Mononuclear cell (primary cell): ENCODE data around the gene CNGB1. TPM values are rescaled to one million over a fixed set of nuclear protein-coding genes. Genes with fewer than 3 reads are reported as not detected.
"Not testable (repeated sequence)": the region's sequence is repeated elsewhere in the genome, so short reads cannot be mapped to it uniquely, and the experiment has no call there.

Source experiments
- H3K27me3 ChIP-seq: 2 replicates; pipeline ENCODE4 v1.6.0; 2011; ENCODE audit warnings: low read length, control low read depth; ENCODE audit not compliant: insufficient read depth
- H3K4me1 ChIP-seq: 2 replicates; pipeline ENCODE4 v1.5.1; 2011; ENCODE audit warnings: mild to moderate bottlenecking, low read length, control low read depth; ENCODE audit not compliant: insufficient read depth
- H3K4me3 ChIP-seq: 2 replicates; pipeline ENCODE4 v1.5.1; 2011; ENCODE audit warnings: mild to moderate bottlenecking, low read length, moderate library complexity
- H3K9me3 ChIP-seq: 2 replicates; pipeline ENCODE4 v1.5.1; 2011; ENCODE audit warnings: low read depth, mild to moderate bottlenecking, control low read depth, low read length
- total RNA-seq: library from RNA; depleted of rRNA; stranded (reverse); fragments of >200 nt; gene quantifications from one replicate; pipeline ENCODE4 v1.2.3, GENCODE V29; 2012

The CNGB1 gene
- total RNA-seq, 1 donor = not detected

- no peak overlapping the region for H3K4me3 ChIP-seq
- no peaks in the 10 kb centered on the region for H3K9me3 ChIP-seq
- no peaks in the 10 kb centered on the region for H3K27me3 ChIP-seq
- H3K4me1 ChIP-seq = no peaks in the 10 kb centered on the region
Observed at GRCh38 chr16:57906382-57907316, 64.3 kb downstream of the CNGB1 start.

- Histone ChIP-seq H3K4me1 (no peaks in the 10 kb centered on the region), H3K9me3 (no peaks in the 10 kb centered on the region), H3K4me3 (no peak overlapping the region), H3K27me3 (no peaks in the 10 kb centered on the region)
Observed at GRCh38 chr16:57904101-57904500, 66.8 kb downstream of the CNGB1 start.

- no peaks in the 10 kb centered on the region for H3K27me3 ChIP-seq
- no peak overlapping the region for H3K4me3 ChIP-seq
- no peaks in the 10 kb centered on the region for H3K4me1 ChIP-seq
- H3K9me3 ChIP-seq = no peaks in the 10 kb centered on the region
Observed at GRCh38 chr16:57903656-57904055, 67.3 kb downstream of the CNGB1 start.

- Histone ChIP-seq H3K4me1 (no peaks in the 10 kb centered on the region), H3K4me3 (no peak overlapping the region), H3K9me3 (no peaks in the 10 kb centered on the region), H3K27me3 (no peaks in the 10 kb centered on the region)
Observed at GRCh38 chr16:57901480-57902069, 69.4 kb downstream of the CNGB1 start.

- no peaks in the 10 kb centered on the region for H3K27me3 ChIP-seq
- H3K9me3 ChIP-seq = no peaks in the 10 kb centered on the region
- H3K4me3 ChIP-seq = no peak overlapping the region
- H3K4me1 ChIP-seq = no peaks in the 10 kb centered on the region
Observed at GRCh38 chr16:57900796-57901479, 70.0 kb downstream of the CNGB1 start.

- Histone ChIP-seq H3K4me1 (peaks cover 4% of the 10 kb centered on the region), H3K27me3 (no peaks in the 10 kb centered on the region), H3K9me3 (no peaks in the 10 kb centered on the region), H3K4me3 (no peak overlapping the region)
Observed at GRCh38 chr16:57899771-57900661, 70.9 kb downstream of the CNGB1 start.

GRCh38 chr16:57898961-57899360 is 72.0 kb downstream of the CNGB1 start:
- H3K4me1 ChIP-seq = peaks cover 15% of the 10 kb centered on the region
- no peaks in the 10 kb centered on the region for H3K9me3 ChIP-seq
- no peak overlapping the region for H3K4me3 ChIP-seq
- H3K27me3 ChIP-seq = no peaks in the 10 kb centered on the region

GRCh38 chr16:57897996-57898395 is 72.9 kb downstream of the CNGB1 start:
- no peak overlapping the region for H3K4me3 ChIP-seq
- H3K9me3 ChIP-seq = no peaks in the 10 kb centered on the region
- H3K27me3 ChIP-seq = no peaks in the 10 kb centered on the region
- peaks cover 25% of the 10 kb centered on the region for H3K4me1 ChIP-seq

GRCh38 chr16:57897053-57897784 is 73.7 kb downstream of the CNGB1 start:
- no peaks in the 10 kb centered on the region for H3K9me3 ChIP-seq
- H3K4me1 ChIP-seq = peaks cover 32% of the 10 kb centered on the region
- no peak overlapping the region for H3K4me3 ChIP-seq
- no peaks in the 10 kb centered on the region for H3K27me3 ChIP-seq

- H3K4me3 ChIP-seq, H3K9me3 ChIP-seq, H3K27me3 ChIP-seq: not testable (repeated sequence)
- peaks cover 48% of the 10 kb centered on the region for H3K4me1 ChIP-seq
Observed at GRCh38 chr16:57895081-57895547, 75.8 kb downstream of the CNGB1 start.

GRCh38 chr16:57894390-57895080 is 76.4 kb downstream of the CNGB1 start:
- Histone ChIP-seq H3K4me1 (peaks cover 53% of the 10 kb centered on the region), H3K4me3 (no peak overlapping the region), H3K9me3 (no peaks in the 10 kb centered on the region), H3K27me3 (no peaks in the 10 kb centered on the region)

- no peaks in the 10 kb centered on the region for H3K9me3 ChIP-seq
- H3K4me1 ChIP-seq = peaks cover 61% of the 10 kb centered on the region
- no peak overlapping the region for H3K4me3 ChIP-seq
- H3K27me3 ChIP-seq = no peaks in the 10 kb centered on the region
Observed at GRCh38 chr16:57893559-57894389, 77.2 kb downstream of the CNGB1 start.

- no peaks in the 10 kb centered on the region for H3K27me3 ChIP-seq
- H3K4me3 ChIP-seq = no peak overlapping the region
- H3K4me1 ChIP-seq = peaks cover 62% of the 10 kb centered on the region
- H3K9me3 ChIP-seq = no peaks in the 10 kb centered on the region
Observed at GRCh38 chr16:57893217-57893558, 77.7 kb downstream of the CNGB1 start.
